Dermis microvascular lymphatic vessel endothelial cell (primary cell): ENCODE measurements around the gene SEC24B. TPM values are rescaled to one million over a fixed set of nuclear protein-coding genes. Genes with fewer than 3 reads are reported as not detected.

ENCODE experiments used
- DNase-seq, 2 donors: peaks; one replicate each; pipeline versions ENCODE4 v3.0.0 to v3.0.0-alpha.2; 2010; ENCODE audit warnings: low read depth in 2 of 2
- total RNA-seq: library from RNA; depleted of rRNA; stranded (reverse); fragments of >200 nt; gene quantifications from 2 replicates; pipeline ENCODE4 v1.2.1, GENCODE V29; 2014

The SEC24B gene
- 10.0 and 16.1 TPM in 2 replicates for total RNA-seq

- peak; percentile 71 to 89 for DNase-seq
These were observed at the start of gene SEC24B for GRCh38 chr4:109433205-109434006. TSS of gene SEC24B (plus strand) at chr4:109433815. CDS start at chr4:109433870, 55 bp downstream.

DNA sequence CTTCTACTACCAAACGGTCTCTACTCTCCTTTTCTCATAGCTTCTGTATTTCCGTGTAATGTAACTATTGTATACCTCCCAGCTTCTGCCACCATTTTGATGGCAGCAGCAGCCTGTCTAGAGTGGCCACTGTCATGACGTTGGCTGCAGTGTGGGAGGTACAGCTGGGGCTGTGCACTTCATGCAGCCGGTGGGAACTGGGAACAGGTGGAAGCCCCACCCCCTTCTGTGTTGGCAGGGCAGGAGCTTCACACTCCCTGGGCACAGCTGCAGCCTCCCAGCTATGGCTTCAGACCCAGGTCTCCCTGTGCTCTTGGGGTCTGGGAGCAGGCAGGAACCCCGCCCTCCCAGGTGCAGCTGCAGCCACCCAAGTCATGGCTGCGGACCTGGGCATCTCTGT lies 49.8 kb upstream of the SEC24B start:
- no peak for DNase-seq

DNA sequence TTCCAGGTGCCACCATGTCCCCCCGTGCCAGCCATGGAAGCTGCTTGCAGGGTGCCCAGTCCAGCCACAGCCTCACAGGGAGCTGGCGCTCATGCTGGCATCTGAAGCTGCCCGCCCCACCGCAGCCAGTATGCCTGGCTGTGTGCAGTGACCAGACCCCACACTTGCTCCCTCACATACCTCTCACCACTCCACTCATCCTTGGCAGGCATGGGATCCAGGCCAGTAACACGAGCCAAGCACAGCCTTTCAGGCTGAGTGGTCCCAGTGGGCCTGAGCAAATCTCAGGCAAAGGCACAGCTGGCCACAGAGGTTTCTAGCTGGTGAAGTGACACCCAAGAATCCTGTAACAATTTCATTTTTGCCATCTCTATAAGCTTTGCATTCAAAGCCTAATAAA lies 48.4 kb upstream of the SEC24B start:
- no peak for DNase-seq

DNA sequence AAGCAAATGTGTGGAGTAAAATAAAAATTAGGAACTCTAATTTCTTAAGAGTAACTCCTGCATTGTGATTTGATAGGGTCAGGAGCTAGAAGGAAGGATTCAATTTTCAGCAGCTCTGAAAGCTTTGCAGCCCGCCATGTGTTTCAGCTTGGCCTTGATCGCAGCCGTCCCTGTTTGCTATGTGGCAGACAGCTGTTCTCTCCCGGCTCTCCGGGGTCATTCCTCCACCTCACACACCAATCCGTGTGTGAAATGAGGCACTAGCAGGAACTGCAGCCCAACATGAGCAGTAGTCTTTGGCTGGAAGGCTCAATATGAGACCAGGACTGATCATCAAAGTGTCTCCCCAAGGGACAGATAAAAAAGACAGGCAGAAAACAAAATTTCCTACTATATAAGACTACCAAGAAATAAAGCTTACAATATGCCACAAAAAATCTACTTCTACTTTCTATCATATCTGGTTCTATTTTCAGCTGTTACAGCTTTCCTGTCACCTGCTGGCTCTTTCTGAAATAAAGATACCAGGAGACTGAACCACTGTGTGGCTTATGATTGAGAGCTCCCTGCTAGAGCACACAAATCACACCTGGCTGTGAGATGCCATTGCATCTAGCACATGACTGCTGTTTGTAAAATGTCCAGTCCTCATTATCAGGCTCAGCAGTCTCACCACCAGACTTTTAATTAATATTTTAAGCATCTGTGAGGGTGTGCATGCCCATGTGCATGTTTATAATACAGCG lies 44.1 kb upstream of the SEC24B start:
- no peak for DNase-seq

- no peak for DNase-seq
These were observed 43.4 kb upstream of the SEC24B start for GRCh38 chr4:109390115-109390768.

- DNase-seq = no peak
These were observed 37.9 kb upstream of the SEC24B start for GRCh38 chr4:109395694-109396093.

GRCh38 chr4:109398928-109399327 lies 34.7 kb upstream of the SEC24B start:
- DNase-seq = no peak

DNA sequence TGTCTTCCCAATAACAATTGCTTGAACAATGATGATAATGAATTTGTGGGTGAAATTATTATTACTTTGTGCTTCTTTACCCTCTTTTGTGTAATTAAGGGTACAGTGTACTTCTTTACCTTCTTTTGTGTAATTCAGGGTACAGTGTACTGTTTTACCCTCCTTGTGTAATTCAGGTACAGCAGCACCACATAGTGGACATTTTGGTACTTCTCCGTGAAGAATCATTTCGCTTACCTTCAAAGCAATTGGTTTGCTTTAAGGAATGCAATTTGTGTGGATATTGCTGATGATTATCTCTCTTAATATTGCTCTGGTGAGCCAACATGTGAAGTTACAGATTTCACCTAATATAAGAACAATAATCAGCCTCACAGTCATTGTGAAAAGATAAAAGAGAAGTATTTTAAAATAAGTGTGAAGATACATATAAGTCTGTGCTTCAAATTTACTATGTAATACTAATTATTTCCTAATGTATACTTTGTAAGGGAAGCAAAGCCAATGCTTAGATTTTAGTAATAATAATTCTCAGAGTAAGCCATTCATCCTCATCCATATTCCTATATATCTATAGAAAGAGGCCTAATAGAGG lies 27.2 kb upstream of the SEC24B start:
- DNase-seq = peak; percentile 51 to 73

- no peak for DNase-seq
These were observed 26.4 kb upstream of the SEC24B start for GRCh38 chr4:109407027-109407737.

DNA sequence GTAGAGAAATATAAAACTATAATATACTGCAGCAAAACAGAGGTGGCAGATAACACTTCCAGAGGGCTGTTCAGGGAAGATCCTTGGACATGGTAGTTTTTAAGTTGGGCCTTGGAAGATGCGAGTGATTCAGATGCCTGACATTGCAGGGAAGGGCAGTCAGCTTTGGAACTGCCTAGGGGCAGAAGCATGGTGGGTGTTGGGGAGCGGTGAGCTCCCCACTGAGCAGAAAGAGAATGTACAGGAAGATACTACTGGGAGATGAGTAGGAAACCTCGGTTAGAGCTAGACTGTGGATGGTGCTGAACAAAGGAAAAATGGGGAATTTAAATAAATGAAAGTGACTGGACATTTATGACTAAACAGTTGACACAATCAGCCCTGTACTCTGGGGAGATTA lies 24.9 kb upstream of the SEC24B start:
- no peak for DNase-seq

GRCh38 chr4:109410226-109410625 lies 23.4 kb upstream of the SEC24B start:
- no peak for DNase-seq

DNA sequence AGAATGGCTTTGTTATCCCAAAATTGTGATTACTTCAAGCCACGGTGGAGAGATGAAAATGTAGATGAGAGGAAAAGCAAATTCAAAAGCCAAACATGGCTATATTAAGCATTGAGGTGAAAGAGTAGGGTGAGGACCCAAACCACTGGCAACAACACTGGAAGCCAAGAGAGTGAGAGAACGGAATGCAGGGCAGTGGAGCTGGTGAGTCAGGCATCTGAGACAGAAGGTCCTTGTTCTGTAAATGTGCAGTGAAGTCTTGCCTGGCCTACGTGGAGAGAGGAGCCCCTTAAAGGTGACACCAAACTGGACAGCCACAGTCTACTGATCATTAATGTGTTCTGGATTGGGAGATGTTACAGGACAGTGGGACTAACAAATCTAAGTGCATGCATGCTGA lies 22.8 kb upstream of the SEC24B start:
- no peak for DNase-seq

DNA sequence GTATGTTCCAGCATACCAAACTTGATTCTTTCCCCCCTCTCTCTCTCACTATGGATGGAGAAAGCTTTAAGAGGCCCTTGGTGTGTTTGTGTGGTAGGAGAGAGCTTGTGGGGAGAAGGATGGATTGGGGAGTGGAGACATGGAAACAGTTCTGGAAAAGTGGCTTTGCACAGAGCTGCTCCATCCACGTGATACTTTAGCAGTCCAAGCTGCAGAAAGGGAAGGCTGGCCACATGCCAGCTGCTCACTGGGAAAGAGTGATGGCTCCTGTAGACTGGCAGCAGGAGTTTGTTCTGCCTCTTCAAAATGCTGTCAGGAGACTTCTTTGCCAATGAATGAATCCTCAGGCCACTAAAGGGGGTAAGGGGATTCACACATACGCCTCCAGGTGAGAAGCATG lies 21.7 kb upstream of the SEC24B start:
- DNase-seq = peak; percentile 25 to 52

DNA sequence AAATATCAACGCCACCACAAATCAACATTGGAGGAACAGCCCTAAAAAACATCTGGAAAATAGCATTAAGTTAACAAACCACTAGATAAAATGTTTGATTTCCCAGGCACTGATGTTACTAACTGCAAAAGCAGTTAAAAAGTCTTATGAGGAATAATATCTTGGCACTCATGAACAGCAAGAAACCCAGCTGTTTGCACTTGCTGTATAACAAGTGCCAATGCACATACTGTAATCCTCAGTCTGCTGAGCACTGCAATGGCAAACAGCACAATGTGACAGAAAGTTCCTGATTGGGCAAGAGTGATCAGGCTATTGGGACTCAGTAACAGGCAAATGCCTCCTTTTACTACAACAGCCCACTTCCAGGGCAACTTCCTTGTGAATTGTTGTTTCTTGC lies 20.8 kb upstream of the SEC24B start:
- DNase-seq = no peak

GRCh38 chr4:109414938-109415337 lies 18.7 kb upstream of the SEC24B start:
- peak in 1 of 2 donors; percentile 29 for DNase-seq

- no peak for DNase-seq
These were observed 15.0 kb upstream of the SEC24B start for GRCh38 chr4:109418588-109418987.

DNA sequence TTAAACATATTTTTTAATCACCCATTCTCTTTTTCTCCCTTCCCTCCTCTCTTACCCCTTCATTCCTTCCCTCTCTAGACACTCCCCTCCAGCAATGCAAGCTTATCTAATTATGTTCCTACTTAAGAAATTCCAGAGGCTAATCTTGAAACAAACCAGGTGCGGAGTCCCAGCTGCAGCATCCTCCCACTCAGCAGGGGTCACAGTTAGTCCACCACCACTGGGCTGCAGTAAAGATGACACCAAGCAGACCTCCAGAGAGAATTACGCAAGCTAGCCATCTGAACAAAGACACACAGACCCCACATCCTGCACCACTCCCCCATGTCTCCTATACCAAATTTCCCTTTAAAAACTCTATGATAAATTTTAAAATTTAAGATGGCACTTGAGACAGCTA lies 13.9 kb upstream of the SEC24B start:
- no peak for DNase-seq

GRCh38 chr4:109424093-109424841 lies 9.3 kb upstream of the SEC24B start:
- peak in 1 of 2 donors; percentile 30 for DNase-seq

DNA sequence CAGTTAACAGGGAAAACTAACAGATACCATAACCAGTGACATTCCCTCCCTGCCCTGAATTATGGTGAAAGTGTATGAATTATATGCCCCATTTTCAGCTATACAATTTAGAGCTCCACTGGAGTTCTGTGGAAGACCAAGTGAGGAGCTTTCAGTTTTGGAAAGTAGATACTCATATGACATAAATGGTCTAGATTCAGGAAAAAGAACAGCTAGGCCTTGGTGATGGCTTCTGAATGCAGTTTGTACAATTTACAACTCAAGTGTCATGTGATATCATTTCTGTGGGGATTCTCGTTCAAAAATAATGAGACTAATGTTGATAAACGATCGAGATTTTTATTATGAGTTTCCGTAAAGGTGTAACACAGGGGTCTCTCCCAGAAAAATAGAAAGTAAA lies 8.2 kb upstream of the SEC24B start:
- no peak for DNase-seq

- DNase-seq = peak; percentile 40 to 80
These were observed 4.1 kb upstream of the SEC24B start for GRCh38 chr4:109429545-109429944.

- no peak for DNase-seq
These were observed 1.4 kb upstream of the SEC24B start for GRCh38 chr4:109432203-109432602.
